NCI-H2196 treated with DMSO at 0.1 percent for 48 hours (cell line): ENCODE measurements around the gene GIPC2.
"Not testable (repeated sequence)": the region's sequence is repeated elsewhere in the genome, so short reads cannot be mapped to it uniquely, and the experiment has no call there.

Experiments
- DNase-seq: peaks from one replicate; lab custom pipeline; 2025; ENCODE audit not compliant: unreplicated experiment; lab: John Stamatoyannopoulos, UW

GIPC2 gene

GRCh38 chr1:78036450-78036849, 9.3 kb upstream of the GIPC2 start:
- DNase-seq = no peak

GRCh38 chr1:78038071-78038470, 7.7 kb upstream of the GIPC2 start:
- no peak for DNase-seq

- DNase-seq = no peak
These were observed 7.3 kb upstream of the GIPC2 start for GRCh38 chr1:78038491-78038939.

- DNase-seq = no peak
These were observed 5.2 kb upstream of the GIPC2 start for GRCh38 chr1:78040484-78041089.

GRCh38 chr1:78043436-78043835, 2.3 kb upstream of the GIPC2 start:
- no peak for DNase-seq

- no peak for DNase-seq
These were observed 787 bp upstream of the GIPC2 start for GRCh38 chr1:78044796-78045562.

- no peak for DNase-seq
These were observed 222 bp upstream of the GIPC2 start for GRCh38 chr1:78045563-78045925.

- no peak for DNase-seq
These were observed 1.3 kb downstream of the GIPC2 start for GRCh38 chr1:78047106-78047505.

GRCh38 chr1:78047631-78048030, 1.9 kb downstream of the GIPC2 start:
- DNase-seq = peak; percentile 62

GRCh38 chr1:78048446-78048845, 2.7 kb downstream of the GIPC2 start:
- DNase-seq = no peak

- DNase-seq = no peak
These were observed 3.6 kb downstream of the GIPC2 start for GRCh38 chr1:78049396-78049795.

GRCh38 chr1:78051005-78051404, 5.2 kb downstream of the GIPC2 start:
- DNase-seq = no peak

- DNase-seq = no peak
These were observed 7.1 kb downstream of the GIPC2 start for GRCh38 chr1:78052685-78053405.

- no peak for DNase-seq
These were observed 7.7 kb downstream of the GIPC2 start for GRCh38 chr1:78053498-78053897.

- no peak for DNase-seq
These were observed 8.8 kb downstream of the GIPC2 start for GRCh38 chr1:78054559-78054958.

- no peak for DNase-seq
These were observed 9.2 kb downstream of the GIPC2 start for GRCh38 chr1:78054972-78055371.

GRCh38 chr1:78055565-78056132, 9.9 kb downstream of the GIPC2 start:
- DNase-seq = no peak

GRCh38 chr1:78058670-78059069, 12.9 kb downstream of the GIPC2 start:
- DNase-seq = no peak

GRCh38 chr1:78060857-78061563, 15.2 kb downstream of the GIPC2 start:
- DNase-seq = no peak

- no peak for DNase-seq
These were observed 16.2 kb downstream of the GIPC2 start for GRCh38 chr1:78061825-78062523.

- not testable (repeated sequence) for DNase-seq
These were observed 19.1 kb downstream of the GIPC2 start for GRCh38 chr1:78064886-78065285.
